Gastroesophageal sphincter (tissue), 4 donors: ENCODE data around the gene AP2B1. TPM values are rescaled to one million over a fixed set of nuclear protein-coding genes. Genes with fewer than 3 reads are reported as not detected.

Source experiments
- ATAC-seq: fragments of 150-250 bp; one replicate; pipeline ENCODE4 v1.9.1; 2016; ENCODE audit warnings: mild to moderate bottlenecking, moderate library complexity
- H3K27ac ChIP-seq, 4 donors: fragments of 200-600 bp; sonication (generic) in 3 of 4; 1 replicate in 3 of 4; 2 replicates in 1 of 4; pipeline ENCODE4 v1.5.1; 2016 to 2019
- H3K27me3 ChIP-seq: fragments of 200-600 bp; sonication (generic); one replicate; pipeline ENCODE4 v1.5.1; 2019
- H3K36me3 ChIP-seq, 2 donors: fragments of 200-600 bp; sonication (generic); one replicate each; pipeline ENCODE4 v1.5.1; 2019; ENCODE audit warnings: control low read depth in 1 of 2
- H3K4me1 ChIP-seq, 3 donors: fragments of 200-600 bp; sonication (generic); 1 replicate in 2 of 3; 2 replicates in 1 of 3; pipeline ENCODE4 v1.5.1; 2016 to 2019; ENCODE audit warnings: control low read depth in 2 of 3
- H3K4me3 ChIP-seq, 2 donors: fragments of 200-600 bp; sonication (generic); one replicate each; pipeline ENCODE4 v1.5.1; 2019; ENCODE audit warnings: mild to moderate bottlenecking in 1 of 2, moderate library complexity in 1 of 2
- H3K9me3 ChIP-seq, 3 donors: fragments of 200-600 bp; sonication (generic); one replicate each; pipeline ENCODE4 v1.5.1; 2017 to 2019; ENCODE audit warnings: control low read depth in 2 of 3
- EP300 ChIP-seq: sonication (generic); formaldehyde crosslinking; IDR thresholded peaks from one replicate; pipeline ENCODE4 v1.6.1; 2017; ENCODE audit warnings: antibody characterized with exemption, mild to moderate bottlenecking
- POLR2A ChIP-seq, 2 donors: fragments of 450-650 bp; IDR thresholded peaks; one replicate each; pipeline ENCODE4 v1.6.1; 2017; ENCODE audit warnings: antibody characterized with exemption in 2 of 2, mild to moderate bottlenecking in 2 of 2, moderate library complexity in 1 of 2
- POLR2AphosphoS5 ChIP-seq: sonication (generic); formaldehyde crosslinking; IDR thresholded peaks from one replicate; pipeline ENCODE4 v1.6.1; 2017; ENCODE audit warnings: antibody characterized with exemption
- WGBS, 2 donors: methylation state at CpG; one replicate each; pipeline ENCODE4 v1.1.5; 2018; ENCODE audit warnings: low coverage in 1 of 2; 5-methylcytosine and 5-hydroxymethylcytosine counted together
- total RNA-seq, 4 donors: library from RNA; depleted of rRNA; stranded (reverse); fragments of >200 nt; gene quantifications; one replicate each; pipeline ENCODE4 v1.1.0, GENCODE V29; 2016
- TF ChIP-seq, protein P1 (sequence below), 4 experiments: fragments of 200-600 bp in 2 of 4; fragments of 450-650 bp in 2 of 4; sonication (generic) in 1 of 4; IDR thresholded peaks; one replicate each; pipeline ENCODE4 v1.5.1; 2017 to 2019; ENCODE audit warnings: antibody characterized with exemption in 4 of 4, mild to moderate bottlenecking in 2 of 4, moderate library complexity in 2 of 4

The AP2B1 gene
- total RNA-seq, 4 donors from 2014 or later, result 104 to 383 (median 185) TPM

DNA sequence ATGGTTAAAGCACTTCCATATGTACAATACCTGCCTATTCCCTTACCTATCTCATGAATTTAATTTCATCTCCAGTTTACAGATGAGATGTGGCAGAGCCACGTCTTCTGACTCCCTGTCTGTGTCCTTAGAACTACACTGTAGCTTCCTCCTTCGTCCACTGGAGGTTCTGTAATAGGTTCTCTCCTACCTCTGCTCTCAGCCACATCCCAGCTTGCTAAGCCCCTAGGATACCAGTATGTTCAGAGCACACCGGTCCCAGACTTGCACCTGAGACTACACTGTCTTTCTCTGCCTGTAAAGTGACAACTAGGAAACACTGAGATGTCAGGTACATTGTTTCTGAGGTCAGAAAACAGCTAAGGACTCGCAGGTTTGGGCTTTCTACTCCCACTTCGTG, 140.5 kb downstream of the AP2B1 start:
- 55 to 62% methylated on average over 2 to 5 of the region's 5 CpGs for WGBS, 2 donors
- H3K9me3 ChIP-seq, result no peaks in the 10 kb centered on the region
- ATAC-seq, result no peak

GRCh38 chr17:35728551-35728950, 141.4 kb downstream of the AP2B1 start:
- TF ChIP-seq EP300 (no peak), POLR2A (IDR thresholded peaks at IDR 0.05) (no peak), POLR2AphosphoS5 (no peak)
- TF ChIP-seq, protein P1, sequence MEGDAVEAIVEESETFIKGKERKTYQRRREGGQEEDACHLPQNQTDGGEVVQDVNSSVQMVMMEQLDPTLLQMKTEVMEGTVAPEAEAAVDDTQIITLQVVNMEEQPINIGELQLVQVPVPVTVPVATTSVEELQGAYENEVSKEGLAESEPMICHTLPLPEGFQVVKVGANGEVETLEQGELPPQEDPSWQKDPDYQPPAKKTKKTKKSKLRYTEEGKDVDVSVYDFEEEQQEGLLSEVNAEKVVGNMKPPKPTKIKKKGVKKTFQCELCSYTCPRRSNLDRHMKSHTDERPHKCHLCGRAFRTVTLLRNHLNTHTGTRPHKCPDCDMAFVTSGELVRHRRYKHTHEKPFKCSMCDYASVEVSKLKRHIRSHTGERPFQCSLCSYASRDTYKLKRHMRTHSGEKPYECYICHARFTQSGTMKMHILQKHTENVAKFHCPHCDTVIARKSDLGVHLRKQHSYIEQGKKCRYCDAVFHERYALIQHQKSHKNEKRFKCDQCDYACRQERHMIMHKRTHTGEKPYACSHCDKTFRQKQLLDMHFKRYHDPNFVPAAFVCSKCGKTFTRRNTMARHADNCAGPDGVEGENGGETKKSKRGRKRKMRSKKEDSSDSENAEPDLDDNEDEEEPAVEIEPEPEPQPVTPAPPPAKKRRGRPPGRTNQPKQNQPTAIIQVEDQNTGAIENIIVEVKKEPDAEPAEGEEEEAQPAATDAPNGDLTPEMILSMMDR (IDR thresholded peaks at IDR 0.05), result no peak
- Histone ChIP-seq H3K36me3 (peaks cover 0 to 37% of the 10 kb centered on the region in 2 donors), H3K27me3 (no peaks in the 10 kb centered on the region), H3K4me3 (no peak overlapping the region), H3K4me1 (peaks cover 10 to 66% (median 24%) of the 10 kb centered on the region in 3 donors), H3K27ac (peak overlapping the region in 3 of 4 donors; percentile 21 to 63 (median 61)), H3K9me3 (no peaks in the 10 kb centered on the region)
- 80 to 100% methylated on average over 1 of the region's 3 CpGs for WGBS, 2 donors
- no peak for ATAC-seq

More for the DNA sequence above, 140.5 kb downstream of the AP2B1 start:
- no peak for TF ChIP-seq POLR2AphosphoS5
- TF ChIP-seq EP300, result no peak
- no peak for TF ChIP-seq POLR2A (IDR thresholded peaks at IDR 0.05)
- TF ChIP-seq, protein P1 (IDR thresholded peaks at IDR 0.05), result no peak
- no peaks in the 10 kb centered on the region for H3K27me3 ChIP-seq
- peaks cover 0 to 44% of the 10 kb centered on the region in 2 donors for H3K36me3 ChIP-seq
- no peak overlapping the region for H3K4me3 ChIP-seq
- H3K4me1 ChIP-seq, result peaks cover 10 to 62% (median 24%) of the 10 kb centered on the region in 3 donors
- peak overlapping the region; percentile 21 to 63 (median 60) for H3K27ac ChIP-seq

GRCh38 chr17:35729405-35729833, 142.3 kb downstream of the AP2B1 start:
- Histone ChIP-seq H3K27ac (no peak overlapping the region), H3K4me1 (peaks cover 10 to 66% (median 24%) of the 10 kb centered on the region in 3 donors), H3K4me3 (no peak overlapping the region), H3K9me3 (no peaks in the 10 kb centered on the region), H3K27me3 (no peaks in the 10 kb centered on the region), H3K36me3 (peaks cover 0 to 28% of the 10 kb centered on the region in 2 donors)
- WGBS, 2 donors, result 82 to 88% methylated on average over 3 to 4 of the region's 4 CpGs
- ATAC-seq, result no peak
- TF ChIP-seq POLR2A (IDR thresholded peaks at IDR 0.05) (no peak), POLR2AphosphoS5 (no peak), EP300 (no peak)
- TF ChIP-seq, protein P1 (IDR thresholded peaks at IDR 0.05), result no peak

- no peak overlapping the region for H3K4me3 ChIP-seq
- H3K4me1 ChIP-seq, result peaks cover 10 to 62% (median 22%) of the 10 kb centered on the region in 3 donors
- ATAC-seq, result no peak
- H3K27me3 ChIP-seq, result no peaks in the 10 kb centered on the region
- 79 to 88% methylated on average over 6 to 10 of the region's 10 CpGs for WGBS, 2 donors
- no peak overlapping the region for H3K27ac ChIP-seq
- no peaks in the 10 kb centered on the region for H3K9me3 ChIP-seq
- peaks cover 0 to 17% of the 10 kb centered on the region in 2 donors for H3K36me3 ChIP-seq
- no peak for TF ChIP-seq EP300
- no peak for TF ChIP-seq POLR2A (IDR thresholded peaks at IDR 0.05)
- TF ChIP-seq POLR2AphosphoS5, result no peak
- TF ChIP-seq, protein P1 (IDR thresholded peaks at IDR 0.05), result no peak
Observed at GRCh38 chr17:35730400-35731005, 143.4 kb downstream of the AP2B1 start.
